ENCODE results near the gene KCTD1.

The KCTD1 gene

GRCh38 chr18:26524002-26524401 is 24.4 kb downstream of the KCTD1 start:
- DNase-seq (ENCODE audit: low read depth): no peak

- DNase-seq (ENCODE audit: low read depth): no peak
Observed at GRCh38 chr18:26521617-26522016, 26.7 kb downstream of the KCTD1 start.

- DNase-seq (ENCODE audit: low read depth): no peak
Observed at GRCh38 chr18:26520974-26521373, 27.4 kb downstream of the KCTD1 start.

- DNase-seq (ENCODE audit: low read depth): no peak
Observed at GRCh38 chr18:26519114-26519513, 29.2 kb downstream of the KCTD1 start.

GRCh38 chr18:26516964-26517363 is 31.4 kb downstream of the KCTD1 start:
- DNase-seq (ENCODE audit: low read depth): no peak

- no peak for DNase-seq (ENCODE audit: low read depth)
Observed at GRCh38 chr18:26515643-26516487, 32.5 kb downstream of the KCTD1 start.

GRCh38 chr18:26511339-26512071 is 36.8 kb downstream of the KCTD1 start:
- DNase-seq (ENCODE audit: low read depth): no peak

GRCh38 chr18:26510337-26510736 is 38.0 kb downstream of the KCTD1 start:
- no peak for DNase-seq (ENCODE audit: low read depth)

- DNase-seq (ENCODE audit: low read depth): no peak
Observed at GRCh38 chr18:26506012-26506411, 42.3 kb downstream of the KCTD1 start.

- DNase-seq (ENCODE audit: low read depth): no peak
Observed at GRCh38 chr18:26504831-26505230, 43.5 kb downstream of the KCTD1 start.

- DNase-seq (ENCODE audit: low read depth): no peak
Observed at GRCh38 chr18:26503382-26503781, 45.0 kb downstream of the KCTD1 start.

- no peak for DNase-seq (ENCODE audit: low read depth)
Observed at GRCh38 chr18:26502823-26503222, 45.5 kb downstream of the KCTD1 start.

- DNase-seq (ENCODE audit: low read depth): no peak
Observed at GRCh38 chr18:26497866-26498265, 50.5 kb downstream of the KCTD1 start.

GRCh38 chr18:26496528-26496927 is 51.8 kb downstream of the KCTD1 start:
- no peak for DNase-seq (ENCODE audit: low read depth)

GRCh38 chr18:26495287-26495686 is 53.1 kb downstream of the KCTD1 start:
- no peak for DNase-seq (ENCODE audit: low read depth)

- DNase-seq (ENCODE audit: low read depth): no peak
Observed at GRCh38 chr18:26493021-26493420, 55.3 kb downstream of the KCTD1 start.

GRCh38 chr18:26491194-26491816 is 57.0 kb downstream of the KCTD1 start:
- no peak for DNase-seq (ENCODE audit: low read depth)

- no peak for DNase-seq (ENCODE audit: low read depth)
Observed at GRCh38 chr18:26489881-26490280, 58.5 kb downstream of the KCTD1 start.

- no peak for DNase-seq (ENCODE audit: low read depth)
Observed at GRCh38 chr18:26489191-26489590, 59.2 kb downstream of the KCTD1 start.

- no peak for DNase-seq (ENCODE audit: low read depth)
Observed at GRCh38 chr18:26488417-26489009, 59.8 kb downstream of the KCTD1 start.

- DNase-seq (ENCODE audit: low read depth): no peak
Observed at GRCh38 chr18:26487437-26487836, 60.9 kb downstream of the KCTD1 start.

- no peak for DNase-seq (ENCODE audit: low read depth)
Observed at GRCh38 chr18:26483633-26484032, 64.7 kb downstream of the KCTD1 start.

GRCh38 chr18:26482569-26482968 is 65.8 kb downstream of the KCTD1 start:
- no peak for DNase-seq (ENCODE audit: low read depth)

All from activated T-cell treated with anti-CD3 and anti-CD28 coated beads for 48 hours (primary cell).